ENCODE measurements around the gene PCDHB1.

GRCh38 chr5:141040771-141041426 lies 10.3 kb upstream of the PCDHB1 start:
- TF ChIP-seq CTCF (conservative IDR thresholded peaks at IDR 0.05 in 1 of 2, IDR thresholded peaks at IDR 0.05 in 1 of 2; ENCODE audit: extremely low read depth in 1 of 2, insufficient read depth in 1 of 2, low read depth in 1 of 2, low read length in 2 of 2) = peak; percentile 55 to 81
- TF ChIP-seq EZH2 (IDR thresholded peaks at IDR 0.05; ENCODE audit: borderline replicate concordance, low read length) = no peak

Data from mammary epithelial cell (primary cell).